ENCODE data around the gene SEC61A2.
"Not testable (repeated sequence)": the region's sequence is repeated elsewhere in the genome, so short reads cannot be mapped to it uniquely, and the experiment has no call there.

The SEC61A2 gene

DNA sequence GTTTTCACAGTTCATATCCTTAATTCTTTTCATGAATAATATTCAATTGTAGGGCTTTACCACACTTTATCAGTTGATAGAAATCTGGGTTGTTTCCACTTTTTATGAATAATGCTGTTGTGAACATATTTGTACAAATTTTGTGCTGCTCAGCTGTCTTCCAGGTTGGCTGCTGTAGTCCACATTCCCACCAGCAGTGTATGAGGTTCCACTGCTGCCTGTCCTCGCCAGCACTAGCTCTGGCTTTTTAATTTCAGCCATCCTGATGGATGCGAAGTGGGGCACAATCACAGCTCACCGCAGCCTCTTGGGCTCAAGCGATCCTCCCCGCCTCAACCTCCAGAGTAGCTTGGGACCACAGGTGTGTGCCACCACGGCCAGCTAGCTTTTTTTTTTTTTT lies 33.5 kb downstream of the SEC61A2 start:
- DNase-seq, result no peak

DNA sequence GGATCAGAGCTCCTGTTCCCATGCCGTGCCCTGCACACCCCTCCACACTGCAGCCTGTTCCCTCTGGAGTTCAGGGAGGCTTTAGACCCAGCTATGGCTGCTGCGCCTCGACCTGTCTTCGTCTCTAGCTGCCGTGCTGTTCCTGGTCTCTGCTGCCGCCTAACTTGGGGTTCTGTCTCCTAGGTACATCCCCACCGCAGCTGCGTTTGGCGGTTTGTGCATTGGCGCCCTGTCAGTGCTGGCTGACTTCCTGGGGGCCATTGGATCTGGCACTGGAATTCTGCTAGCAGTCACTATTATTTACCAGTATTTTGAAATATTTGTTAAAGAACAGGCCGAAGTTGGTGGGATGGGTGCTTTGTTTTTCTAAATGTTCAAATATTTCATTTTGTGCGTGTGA lies 34.6 kb downstream of the SEC61A2 start:
- DNase-seq, result no peak

DNA sequence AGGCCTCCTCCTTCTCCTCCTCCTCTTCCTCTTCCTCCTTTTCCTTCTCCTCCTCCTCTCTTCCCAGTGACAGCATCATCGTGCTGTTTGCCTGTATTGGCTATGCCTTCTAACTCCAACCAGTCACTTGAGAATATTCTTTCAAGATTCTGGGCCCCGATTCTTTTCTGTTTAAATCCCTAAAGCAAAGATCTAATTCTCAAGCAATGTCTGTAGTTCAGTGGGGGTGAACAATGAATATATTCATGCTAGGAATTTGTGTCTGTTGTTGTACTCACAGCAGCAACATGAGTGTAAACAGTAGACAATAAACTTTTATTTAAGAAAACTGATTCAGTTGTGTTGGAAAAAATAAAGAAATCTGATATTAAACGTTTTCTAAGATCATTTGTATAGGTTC lies 35.6 kb downstream of the SEC61A2 start:
- no peak for DNase-seq

DNA sequence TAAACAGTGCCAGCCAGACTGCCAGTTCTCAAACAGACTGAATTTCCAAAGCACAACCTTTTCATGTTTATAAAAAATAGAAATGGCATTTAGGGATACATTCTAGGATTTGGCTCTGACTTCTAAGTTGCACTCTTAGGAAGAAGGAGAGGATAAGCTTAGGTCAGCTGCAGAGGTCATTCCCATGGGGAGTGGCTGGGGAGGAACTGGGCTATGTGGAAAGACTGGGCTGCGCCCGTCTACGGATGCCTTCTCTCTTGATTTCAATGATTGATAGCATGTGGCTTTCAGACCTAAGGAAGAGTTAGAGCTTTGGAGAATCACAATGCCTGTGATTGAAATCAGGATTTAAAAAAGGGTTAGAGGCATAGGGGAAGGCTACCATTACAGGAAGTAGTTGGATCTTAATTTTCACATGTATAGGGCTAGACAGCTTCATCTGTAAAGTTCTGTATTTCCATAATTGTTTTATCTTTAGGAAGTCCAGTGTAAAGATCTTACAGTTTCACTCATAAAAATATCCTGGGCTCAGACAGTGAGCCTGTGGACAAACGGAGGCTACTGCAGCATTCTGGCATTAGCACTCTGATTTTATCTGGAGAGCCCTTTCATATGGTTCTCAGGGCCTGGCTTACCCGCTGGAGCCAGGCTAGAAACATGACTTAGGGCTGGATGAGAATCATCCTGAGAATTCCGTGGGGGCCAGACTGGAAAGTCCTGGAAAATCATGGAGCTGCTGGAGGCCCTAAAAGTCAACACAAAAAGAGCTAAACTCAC lies 36.7 kb downstream of the SEC61A2 start:
- no peak for DNase-seq

DNA sequence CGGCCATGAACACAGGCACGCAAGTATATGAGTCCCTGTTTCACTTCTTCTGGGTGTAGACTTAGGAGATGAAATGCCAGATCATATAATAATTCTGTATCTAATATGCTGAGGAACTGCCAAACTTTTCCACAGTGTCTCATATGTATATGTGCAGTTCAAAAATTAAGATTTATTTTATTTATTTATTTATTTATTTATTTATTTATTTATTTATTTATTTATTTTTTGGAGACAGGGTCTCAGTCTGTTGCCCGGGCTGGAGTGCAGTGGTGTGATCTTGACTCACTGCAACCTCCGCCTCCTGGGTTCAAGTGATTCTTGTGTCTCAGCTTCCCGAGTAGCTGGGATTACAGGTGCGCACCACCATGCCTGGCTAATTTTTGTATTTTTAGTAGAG lies 42.0 kb downstream of the SEC61A2 start:
- DNase-seq, result not testable (repeated sequence)

DNA sequence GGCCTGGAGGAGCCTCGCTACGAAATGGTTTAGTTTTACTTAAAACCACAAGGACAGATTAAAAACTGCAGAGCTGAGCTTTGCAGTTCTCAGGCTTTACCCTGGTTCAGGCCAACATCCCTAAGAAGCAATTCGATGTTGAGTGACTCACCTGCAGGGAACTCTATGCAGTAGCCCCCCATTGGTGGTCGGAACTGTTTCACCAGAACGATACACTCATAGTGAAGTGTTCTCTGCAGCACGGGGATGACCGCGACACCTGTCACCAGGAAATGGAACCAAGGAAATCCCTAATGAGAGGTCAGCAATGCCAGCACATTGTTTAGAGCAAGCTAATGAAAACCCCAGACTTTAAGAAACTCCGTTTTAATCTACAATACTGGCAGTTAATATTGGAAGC lies 48.2 kb downstream of the SEC61A2 start:
- no peak for DNase-seq

DNA sequence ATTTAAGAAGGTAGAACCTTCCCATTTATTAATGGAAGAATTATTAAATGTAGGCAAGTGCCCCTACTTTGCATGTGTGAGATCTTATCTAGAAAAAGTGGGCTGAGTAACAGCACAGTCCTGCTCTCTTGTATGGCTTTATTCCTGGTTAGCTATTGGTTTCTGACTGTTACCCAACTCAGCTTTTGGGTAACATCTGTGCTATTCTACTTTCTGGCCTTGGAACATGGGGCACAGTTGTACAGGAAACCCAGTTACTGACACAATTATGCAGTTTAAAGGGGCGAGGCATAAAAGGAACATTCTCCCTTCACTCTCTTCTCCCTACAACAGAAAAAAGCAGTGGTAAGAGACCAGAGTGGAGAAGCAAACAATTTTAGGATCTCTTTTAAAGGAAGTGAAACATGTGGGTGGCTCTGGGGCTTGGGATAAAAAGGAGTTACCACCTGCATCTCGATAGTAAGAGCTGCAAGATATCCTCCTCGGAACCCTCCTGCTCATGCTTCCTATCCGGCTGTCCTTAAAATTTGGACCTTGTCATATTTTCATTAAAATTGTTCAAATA lies 50.2 kb downstream of the SEC61A2 start:
- no peak for DNase-seq

DNA sequence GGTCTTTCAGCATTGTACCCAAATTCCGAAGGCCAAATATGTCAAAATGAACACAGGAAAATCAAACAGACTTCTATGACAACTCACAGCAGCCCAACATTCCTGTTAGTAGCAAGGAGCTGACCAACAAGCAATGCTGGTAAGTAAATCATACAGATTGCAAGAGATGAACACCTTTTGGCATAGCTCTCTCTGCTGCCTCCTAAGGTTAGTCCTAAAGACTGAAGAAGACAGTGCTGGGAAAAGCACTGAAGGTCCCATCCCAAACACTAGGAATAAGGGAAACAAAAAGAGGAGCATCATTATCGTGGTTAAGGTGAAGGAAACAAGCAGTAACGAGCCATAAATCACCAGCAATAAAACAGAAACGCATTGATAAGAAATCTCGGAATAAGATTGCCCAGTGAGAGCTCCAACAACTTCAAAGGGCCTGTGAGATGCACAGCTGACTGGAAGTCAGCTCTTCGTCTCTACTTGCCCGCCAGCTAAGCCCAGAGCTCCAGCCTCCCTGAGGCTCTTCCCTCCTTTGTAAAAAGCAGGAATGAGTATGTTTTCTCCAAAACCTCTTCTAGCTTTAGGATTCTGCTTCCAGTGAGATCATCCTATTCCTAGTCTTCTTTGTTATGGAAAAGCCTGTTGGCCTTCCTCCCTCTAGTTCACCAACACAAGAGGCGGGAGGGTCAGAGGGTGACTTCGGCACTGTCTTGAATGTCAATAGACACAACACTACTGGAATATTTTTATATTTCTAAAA lies 50.9 kb downstream of the SEC61A2 start:
- no peak for DNase-seq

DNA sequence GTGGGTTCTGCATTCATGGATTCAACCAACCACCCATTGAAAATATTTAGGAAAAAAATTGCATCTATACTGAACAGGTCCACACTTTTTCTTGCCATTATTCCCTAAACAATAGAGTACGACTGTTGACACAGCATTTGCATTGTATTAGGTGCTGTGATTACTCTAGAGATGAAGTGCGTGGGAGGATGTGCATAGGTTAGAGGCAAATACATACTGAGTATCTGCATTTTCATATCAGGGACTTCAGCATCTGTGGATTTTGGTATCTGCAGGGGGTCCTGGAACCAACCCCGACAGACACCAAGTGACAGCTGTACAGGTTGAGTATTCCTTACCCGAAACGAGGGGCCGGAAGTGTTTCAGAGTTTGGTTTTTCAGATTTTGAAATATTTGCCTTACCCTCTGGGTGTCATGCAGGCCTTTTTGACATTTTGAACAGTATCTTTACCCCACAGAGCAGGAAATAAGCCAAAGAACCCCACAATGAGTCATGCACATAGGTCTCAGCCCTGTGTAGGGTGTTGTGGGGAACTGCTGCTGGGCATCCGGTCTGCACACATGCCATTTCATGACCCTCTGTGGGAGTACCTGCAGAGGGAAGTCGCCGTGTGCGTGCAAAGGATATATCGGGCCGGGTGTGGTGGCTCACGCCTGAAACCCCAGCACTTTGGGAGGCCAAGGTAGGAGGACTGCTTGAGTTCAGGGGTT lies 51.7 kb downstream of the SEC61A2 start:
- DNase-seq, result no peak

DNA sequence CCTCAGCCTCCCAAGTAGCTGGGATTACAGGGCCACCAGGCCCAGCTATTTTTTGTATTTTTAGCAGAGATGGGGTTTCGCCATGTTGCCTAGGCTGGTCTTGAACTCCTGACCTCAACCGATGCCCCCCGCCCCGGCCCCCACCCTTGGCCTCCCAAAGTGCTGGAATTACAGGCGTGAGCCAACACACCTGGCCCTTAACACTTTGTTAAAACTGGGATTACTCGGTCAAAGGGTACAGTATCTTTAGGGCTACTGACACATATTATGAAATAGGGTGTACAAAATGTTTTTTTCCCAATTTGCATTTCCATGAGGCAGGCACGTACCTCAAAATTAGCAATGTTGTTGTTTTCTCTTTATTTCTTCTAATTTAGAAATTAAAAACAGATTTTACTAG lies 54.7 kb downstream of the SEC61A2 start:
- DNase-seq, result no peak

DNA sequence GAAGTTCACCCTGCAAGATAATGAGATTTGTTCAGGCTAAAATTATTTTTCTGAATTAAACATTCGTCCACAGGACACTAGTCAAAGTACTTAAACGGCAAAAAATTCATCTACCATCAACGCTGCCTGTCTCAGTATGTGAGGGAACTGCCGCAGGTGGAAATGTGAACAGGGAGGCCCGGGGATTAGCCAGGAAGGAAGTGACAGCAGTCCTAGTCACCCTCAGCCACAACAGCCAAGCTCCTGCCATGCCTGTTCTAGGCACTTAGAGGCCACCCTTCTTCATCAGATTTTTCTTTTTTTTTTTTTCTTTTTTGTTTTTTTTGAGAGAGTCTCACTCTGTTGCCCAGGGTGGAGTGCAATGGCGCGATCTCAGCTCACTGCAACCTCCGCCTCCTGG lies 56.8 kb downstream of the SEC61A2 start:
- no peak for DNase-seq

DNA sequence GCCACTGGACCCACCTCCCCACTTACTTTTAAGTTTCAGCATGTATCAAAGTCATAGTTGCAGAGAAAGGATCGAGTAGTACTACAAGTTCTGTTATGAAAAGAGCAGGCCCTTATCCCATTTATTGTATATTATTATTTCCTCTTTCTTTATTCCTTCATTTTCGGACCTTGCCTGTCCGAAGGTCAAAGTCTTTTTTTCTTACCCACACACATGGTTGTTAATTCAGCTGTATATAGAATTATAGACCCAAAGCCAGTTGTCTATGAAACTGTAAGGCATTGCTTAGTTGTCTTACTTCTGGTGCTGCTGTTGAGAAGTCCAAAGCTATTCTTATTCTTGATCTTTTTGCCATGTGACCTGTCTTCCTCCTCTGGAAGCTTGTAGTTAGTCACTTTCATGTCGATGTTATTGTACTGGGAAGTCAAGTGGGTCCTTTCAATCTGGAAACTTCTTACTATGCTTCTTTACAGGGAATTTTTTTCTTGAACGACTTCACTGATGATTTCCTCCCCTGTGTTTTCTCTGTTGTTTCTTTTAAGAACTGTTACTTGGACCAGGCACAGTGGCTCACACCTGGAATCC lies 57.9 kb downstream of the SEC61A2 start:
- no peak for DNase-seq

DNA sequence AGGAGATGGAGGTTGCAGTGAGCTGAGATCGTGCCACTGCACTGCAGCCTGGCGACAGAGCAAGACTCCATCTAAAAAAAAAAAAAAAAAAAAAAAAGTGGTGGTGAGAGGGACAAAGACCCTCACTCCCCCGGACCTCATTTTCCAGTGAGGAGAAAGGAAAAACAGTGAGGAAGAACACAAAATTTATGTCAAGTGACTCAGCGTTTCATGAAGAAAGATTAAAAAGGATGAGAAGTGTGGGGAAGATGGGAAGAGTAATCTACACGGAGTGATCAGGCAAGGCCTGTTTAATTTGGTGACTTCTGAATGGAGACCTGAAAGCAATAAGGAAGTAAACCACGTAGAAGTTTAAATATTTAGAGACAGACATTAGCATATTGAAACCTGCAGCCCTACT lies 59.2 kb downstream of the SEC61A2 start:
- DNase-seq, result no peak

DNA sequence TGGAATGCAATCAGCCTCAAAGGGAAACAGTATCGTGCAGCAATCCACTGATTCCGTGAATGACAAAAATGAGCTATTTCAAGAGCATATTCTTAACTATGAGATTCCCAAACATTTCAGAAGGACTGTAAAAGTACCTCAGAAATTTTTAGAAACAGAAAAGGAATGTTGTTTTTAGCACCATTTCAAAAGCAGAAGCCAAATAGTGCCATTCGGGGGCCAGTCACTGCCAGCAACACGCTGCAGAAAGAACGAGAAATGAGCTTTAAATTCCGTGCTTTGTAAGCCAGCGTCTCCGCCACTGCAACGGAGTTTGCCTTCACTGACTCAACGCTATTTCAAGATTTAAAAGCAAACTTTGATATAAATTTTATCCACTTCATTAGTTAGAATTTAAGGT lies 59.9 kb downstream of the SEC61A2 start:
- no peak for DNase-seq

DNA sequence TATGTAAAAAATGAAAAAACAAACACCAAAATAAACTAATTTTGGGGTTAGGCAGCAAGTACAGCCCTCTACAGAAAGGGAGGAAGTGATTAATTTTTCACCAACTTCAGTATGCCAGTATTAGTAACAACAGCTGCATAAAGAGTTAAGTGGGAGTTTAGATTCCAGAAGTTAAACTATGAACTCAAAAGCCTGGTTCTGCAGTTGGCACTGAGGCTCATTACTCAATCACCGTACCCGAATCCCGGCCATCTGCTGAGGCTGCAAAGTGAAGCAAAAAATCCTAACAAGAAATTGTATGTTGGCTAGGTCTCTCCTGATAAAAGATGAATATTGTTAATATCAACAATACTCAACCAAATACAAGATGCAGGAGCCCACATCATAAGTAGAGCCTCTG lies 62.2 kb downstream of the SEC61A2 start:
- DNase-seq, result no peak

DNA sequence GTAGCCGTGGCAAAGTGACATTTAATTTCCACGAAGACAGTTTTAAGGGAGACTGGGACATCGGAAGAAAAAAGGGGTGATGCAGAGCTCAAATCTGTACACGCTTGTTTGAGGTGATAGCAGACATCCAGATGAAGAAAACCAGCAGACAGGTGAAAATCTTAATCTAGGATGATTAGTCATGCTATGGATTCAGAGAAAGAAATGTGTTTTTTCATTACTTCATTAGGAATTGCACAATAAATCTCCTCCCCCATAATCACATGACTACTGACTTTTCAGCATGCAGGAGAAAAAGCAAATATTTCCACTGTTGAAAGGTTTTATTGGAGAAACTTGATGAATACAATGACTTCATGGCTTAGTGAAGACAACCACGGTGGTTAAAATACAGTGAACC lies 63.7 kb downstream of the SEC61A2 start:
- no peak for DNase-seq

DNA sequence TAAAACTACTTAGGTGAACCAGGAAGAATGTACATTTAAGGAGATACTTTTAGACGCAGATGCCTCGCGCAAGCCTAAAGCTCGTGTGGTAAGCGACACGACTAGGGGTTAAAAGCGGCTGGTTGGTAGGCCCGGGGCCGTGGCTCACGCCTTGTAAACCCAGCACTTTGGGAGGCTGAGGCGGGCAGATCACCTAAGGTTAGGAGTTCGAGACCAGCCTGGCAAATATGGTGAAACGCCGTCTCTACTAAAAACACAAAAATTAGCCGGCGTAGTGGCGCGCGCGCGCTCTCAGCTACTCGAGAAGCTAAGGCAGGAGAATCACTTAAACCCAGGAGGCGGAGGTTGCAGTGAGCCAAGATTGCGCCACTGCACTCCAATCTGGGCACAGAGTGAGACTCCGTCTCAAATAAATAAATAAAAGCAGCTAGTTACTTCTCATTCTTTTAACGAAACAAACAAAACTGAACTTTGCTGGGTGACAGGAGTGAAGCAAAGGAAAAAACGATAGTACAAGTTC lies 65.3 kb downstream of the SEC61A2 start:
- peak; percentile 45 for DNase-seq

DNA sequence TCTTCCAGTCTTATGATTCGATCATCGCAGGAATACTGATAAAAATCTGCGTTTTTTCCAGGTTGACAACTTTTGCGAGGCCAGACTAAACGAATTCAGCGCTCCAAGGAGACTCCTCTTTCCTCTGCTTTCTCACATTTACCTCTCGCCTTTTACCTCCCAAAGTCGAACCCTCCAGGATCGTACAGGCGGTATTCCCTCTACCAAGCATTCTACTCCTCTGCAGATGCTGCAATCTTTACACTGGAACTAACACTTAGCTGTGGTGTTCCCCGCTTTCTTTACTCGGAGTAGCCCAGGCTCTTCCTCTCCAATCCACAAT lies 65.8 kb downstream of the SEC61A2 start:
- no peak for DNase-seq

DNA sequence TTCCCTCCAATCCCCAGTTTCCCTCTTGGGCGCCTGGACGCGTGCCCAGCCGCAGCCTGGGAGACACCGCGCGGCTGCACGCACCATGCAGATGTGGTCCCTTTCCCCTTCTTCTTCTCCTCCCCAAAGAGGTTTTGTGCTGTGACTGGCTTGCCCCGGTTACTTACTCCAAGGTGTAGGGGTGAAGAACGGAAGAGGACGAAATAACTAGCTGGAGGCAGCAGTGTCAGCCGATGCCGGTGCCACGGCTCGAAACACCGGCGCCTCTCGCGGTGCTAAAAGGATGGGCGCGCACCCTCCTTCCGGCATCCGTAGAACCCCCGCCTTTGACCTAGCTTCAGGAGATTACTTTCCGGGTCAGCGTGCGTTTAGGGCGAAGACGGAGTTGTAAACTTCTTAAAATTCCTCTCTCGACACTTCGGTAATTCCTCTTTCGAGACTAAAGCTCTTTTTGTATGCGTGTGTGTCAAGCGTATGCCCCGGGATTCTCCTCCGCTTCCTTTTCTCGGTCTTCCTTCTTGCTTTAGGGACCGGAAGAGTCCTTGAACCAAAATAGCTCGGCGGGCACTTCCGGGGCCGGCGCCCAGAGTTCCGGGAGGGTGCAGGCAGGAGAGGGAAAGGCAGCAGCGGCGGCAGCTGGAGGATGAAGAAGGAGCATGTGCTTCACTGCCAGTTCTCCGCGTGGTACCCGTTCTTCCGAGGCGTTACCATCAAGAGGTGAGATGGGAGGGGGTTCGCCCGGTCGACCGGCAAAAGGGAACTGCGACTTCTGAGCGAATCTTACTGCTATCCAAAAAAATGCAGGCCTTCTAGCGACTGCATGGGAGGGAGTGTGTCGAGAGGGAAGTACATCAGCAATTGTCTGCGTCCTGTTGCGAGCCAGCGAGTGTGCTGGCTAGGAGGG lies 66.4 kb downstream of the SEC61A2 start, which contains the start of the genes CDC123 and NUDT5:
Gene CDC123 (plus strand): TSS at position 586 of the 904 bp plus-strand sequence. CDS start 58 bp downstream, at position 644.
Gene NUDT5 (minus strand): TSS at position 289 of the 904 bp plus-strand sequence. CDS start 9,600 bp downstream, outside the sequence.
- DNase-seq, result peak; percentile 94

DNA sequence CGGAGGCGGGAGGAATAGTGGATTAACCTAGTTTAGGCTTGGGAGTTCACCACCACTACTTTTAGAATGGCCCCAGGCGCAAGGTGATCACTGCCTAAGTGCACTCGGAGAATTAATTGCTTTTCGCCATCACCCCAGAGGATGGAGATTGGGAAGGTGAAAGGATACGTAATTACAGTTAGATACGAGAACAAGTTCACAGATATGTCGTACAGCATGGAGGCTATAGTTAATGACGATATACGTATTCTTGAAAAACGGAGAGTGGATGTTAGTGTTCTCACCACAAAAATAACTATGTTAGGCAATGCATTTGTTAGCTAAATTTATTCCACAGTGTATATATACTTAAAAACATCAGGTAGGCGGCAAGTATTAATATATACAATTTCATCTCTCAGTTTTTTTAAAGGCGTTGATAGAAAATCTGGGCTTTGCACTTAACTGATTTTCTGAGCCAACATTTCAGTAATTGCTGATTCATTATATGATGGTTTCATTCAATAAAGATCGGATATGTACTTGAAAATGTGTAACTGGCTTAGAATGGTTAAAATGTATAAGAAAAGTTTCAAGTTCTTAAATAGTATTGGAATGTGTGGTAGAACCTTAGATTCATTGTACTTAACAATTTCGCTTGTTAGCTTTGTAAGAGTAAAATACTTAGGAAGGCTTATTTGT lies 67.2 kb downstream of the SEC61A2 start:
- DNase-seq, result no peak

DNA sequence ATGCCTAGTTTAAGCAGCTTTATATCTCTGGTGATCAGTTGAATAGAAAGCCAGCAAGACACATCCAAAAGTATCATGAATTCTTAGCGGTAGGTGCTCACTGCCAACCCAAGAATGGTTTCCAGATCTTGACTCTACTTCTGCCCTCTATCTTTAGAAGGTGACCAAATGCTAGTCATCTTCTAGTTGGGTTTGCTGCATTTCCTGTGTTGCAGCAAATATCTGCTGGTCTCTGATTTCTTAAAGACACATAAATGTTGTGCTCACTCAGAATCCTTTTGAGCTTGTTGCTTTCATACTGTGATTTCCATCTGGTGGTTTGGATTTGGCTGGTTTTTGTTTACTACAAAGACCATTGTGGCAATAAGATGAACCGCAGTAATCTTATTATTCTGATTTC lies 68.7 kb downstream of the SEC61A2 start:
- no peak for DNase-seq

Measured in right forelimb (tissue), 1 donor.